Adipose tissue (tissue), 3 donors: ENCODE data around the gene RASD1. TPM values are rescaled to one million over a fixed set of nuclear protein-coding genes. Genes with fewer than 3 reads are reported as not detected.

Source experiments
- H3K27ac ChIP-seq: one replicate; pipeline ENCODE4 v1.5.1; 2013; ENCODE audit warnings: low read depth, low read length
- WGBS, 3 donors: extraction: QIAGEN DNeasy Blood & Tissue Kit; methylation state at CpG; one replicate each; pipeline ENCODE4 v1.1.7; 2013; 5-methylcytosine and 5-hydroxymethylcytosine counted together
- polyA plus RNA-seq, 3 donors: library from polyadenylated mRNA; stranded (reverse); fragments of 200-250 nt; gene quantifications; one replicate each; pipeline ENCODE4 v1.2.3, GENCODE V29; 2013
- donor health status: healthy with polysubstance abuse.
- donor health status: Bipolar disorder and iron deficiency.
- donor health status: healthy.

RASD1 gene, protein sequence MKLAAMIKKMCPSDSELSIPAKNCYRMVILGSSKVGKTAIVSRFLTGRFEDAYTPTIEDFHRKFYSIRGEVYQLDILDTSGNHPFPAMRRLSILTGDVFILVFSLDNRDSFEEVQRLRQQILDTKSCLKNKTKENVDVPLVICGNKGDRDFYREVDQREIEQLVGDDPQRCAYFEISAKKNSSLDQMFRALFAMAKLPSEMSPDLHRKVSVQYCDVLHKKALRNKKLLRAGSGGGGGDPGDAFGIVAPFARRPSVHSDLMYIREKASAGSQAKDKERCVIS
- 100 to 1,000 TPM in 2 of 3 donors, 10 to 100 TPM in 1; 36.7 to 608 (median 240) TPM for polyA plus RNA-seq

DNA sequence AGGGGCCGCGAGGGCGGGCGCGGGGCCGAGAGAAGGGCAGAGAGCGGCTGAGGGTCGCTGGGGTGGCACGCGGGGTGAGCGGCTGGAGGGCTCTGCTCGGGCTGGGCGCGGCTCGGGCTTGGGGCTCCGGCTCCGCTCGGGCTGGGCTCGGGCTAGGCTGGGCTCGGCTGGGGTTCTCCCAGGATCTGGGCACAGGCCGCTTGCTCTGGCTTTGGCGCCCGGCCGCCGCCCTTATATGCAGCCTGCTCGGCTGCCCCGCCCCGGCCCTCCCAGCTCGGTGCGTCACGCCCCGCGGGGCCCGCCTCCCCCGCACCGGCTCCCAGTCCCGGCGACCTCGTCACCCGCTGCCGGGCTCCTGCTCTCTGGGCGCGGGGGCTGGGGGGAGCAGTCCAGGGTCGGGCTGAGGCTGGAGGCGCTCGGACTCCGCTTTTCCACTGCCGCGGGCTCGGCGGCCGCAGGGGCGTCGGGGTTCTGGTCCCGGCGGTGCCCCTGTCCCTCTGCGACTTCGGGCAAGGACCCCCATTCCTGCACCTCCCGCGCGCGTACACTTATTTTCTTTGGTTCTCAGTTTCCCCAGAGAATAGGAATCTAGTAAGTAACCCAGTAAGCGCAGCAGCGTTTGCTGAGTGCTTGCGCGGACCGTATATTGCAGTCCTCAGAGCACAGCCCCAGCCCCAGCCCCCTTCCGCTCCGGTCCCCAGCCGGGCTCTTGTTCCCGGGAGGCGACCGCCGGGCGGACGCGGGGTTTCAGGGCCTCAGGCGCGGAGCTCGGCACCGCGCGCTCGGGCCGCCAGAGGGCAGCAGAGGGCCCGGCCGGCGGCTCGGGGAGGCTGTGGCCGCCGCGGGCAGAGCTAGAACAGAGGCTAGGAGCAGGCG is at the start of gene RASD1:
RASD1 (minus strand) TSS at position 207 of the 876 bp plus-strand sequence. CDS start 214 bp downstream, outside the sequence.
- WGBS, 3 donors = 0 to 1% (median 1%) methylated on average over 70 to 93 of the region's 93 CpGs
- no peak within 1 kb of the TSS for H3K27ac ChIP-seq

DNA sequence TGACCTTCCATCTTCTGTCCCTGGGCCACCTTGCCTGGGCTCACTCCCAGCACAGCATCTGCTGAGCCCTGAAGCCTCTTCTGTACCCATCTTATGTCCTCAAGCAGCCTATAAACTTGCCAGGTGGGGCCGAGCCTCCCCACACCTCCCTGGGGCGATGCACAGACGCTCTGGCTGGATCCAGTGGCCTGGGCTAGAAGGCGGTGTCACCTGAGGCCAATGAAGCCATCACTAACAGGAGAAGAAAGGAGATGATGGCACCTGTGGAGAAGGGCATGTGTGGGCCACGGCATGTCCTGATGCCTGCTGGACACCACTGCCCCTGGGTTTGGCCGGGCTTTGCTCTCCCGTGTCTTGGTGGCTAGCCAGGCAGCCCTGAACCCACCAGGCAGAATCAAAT is 49.8 kb upstream of the RASD1 start:
- WGBS, 3 donors = 93 to 94% (median 93%) methylated on average over 7 of the region's 7 CpGs
- H3K27ac ChIP-seq = no peak overlapping the region

DNA sequence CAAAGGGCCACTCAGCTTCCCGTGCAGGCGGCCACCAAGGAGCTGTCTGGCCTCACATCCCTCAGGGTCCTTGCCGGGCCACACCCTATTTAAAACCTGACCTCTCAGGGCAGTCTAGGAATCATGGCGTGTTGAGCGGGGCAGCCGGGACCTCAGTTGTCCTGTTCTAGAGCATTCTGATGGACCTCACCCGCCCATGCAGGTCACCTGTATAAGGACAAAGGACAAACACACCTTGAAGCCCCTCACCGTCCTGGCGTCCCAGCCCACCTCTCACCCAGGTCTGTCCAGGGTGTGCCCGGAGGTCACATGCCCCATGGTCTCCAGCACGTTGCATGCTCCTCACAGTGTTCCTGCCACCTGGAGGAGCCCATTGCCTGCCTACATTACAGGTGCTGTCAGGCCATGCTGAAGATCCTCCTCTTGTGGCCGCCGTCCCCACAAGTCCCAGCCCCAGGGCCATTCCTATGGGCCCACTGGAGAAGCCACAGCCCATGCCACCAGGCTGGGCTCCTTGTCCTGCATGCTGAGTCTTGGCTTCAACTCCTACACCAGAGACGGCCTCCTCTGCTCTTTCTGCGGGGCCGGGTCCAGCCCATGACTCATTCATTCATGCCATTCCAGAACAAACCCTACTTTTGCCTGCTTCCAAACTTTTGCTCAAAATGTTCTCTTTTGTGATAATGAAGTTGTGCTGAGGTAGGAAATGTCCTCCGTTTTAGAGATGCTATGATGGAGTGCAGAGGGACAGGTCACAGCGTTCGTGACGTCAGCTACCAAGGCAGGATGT is 49.0 kb upstream of the RASD1 start:
- no peak overlapping the region for H3K27ac ChIP-seq
- 83 to 90% (median 85%) methylated on average over 20 of the region's 20 CpGs for WGBS, 3 donors

- 84 to 96% (median 93%) methylated on average over 22 of the region's 22 CpGs for WGBS, 3 donors
- H3K27ac ChIP-seq = no peak overlapping the region
Measured at GRCh38 chr17:17542906-17543635, 46.9 kb upstream of the RASD1 start.

- no peak overlapping the region for H3K27ac ChIP-seq
- WGBS, 3 donors = 72 to 76% (median 74%) methylated on average over 5 of the region's 5 CpGs
Measured at GRCh38 chr17:17541640-17542001, 45.4 kb upstream of the RASD1 start.

- WGBS, 3 donors = 83 to 89% (median 84%) methylated on average over 22 to 23 of the region's 23 CpGs
- no peak overlapping the region for H3K27ac ChIP-seq
Measured at GRCh38 chr17:17540935-17541639, 44.9 kb upstream of the RASD1 start.

- WGBS, 3 donors = 80 to 82% (median 82%) methylated on average over 15 of the region's 15 CpGs
- H3K27ac ChIP-seq = no peak overlapping the region
Measured at GRCh38 chr17:17540278-17540906, 44.2 kb upstream of the RASD1 start.

- H3K27ac ChIP-seq = no peak overlapping the region
- WGBS, 3 donors = 62 to 83% (median 81%) methylated on average over 10 of the region's 10 CpGs
Measured at GRCh38 chr17:17539591-17539990, 43.4 kb upstream of the RASD1 start.

- WGBS, 3 donors = 28 to 88% (median 84%) methylated on average over 10 of the region's 10 CpGs
Measured at GRCh38 chr17:17538417-17539391, 42.5 kb upstream of the RASD1 start.

GRCh38 chr17:17537311-17538099 is 41.3 kb upstream of the RASD1 start:
- WGBS, 3 donors = 70 to 93% (median 90%) methylated on average over 15 of the region's 15 CpGs
- no peak overlapping the region for H3K27ac ChIP-seq

More at GRCh38 chr17:17538417-17539391, 42.5 kb upstream of the RASD1 start:
- H3K27ac ChIP-seq = no peak overlapping the region

GRCh38 chr17:17536702-17537101 is 40.5 kb upstream of the RASD1 start:
- no peak overlapping the region for H3K27ac ChIP-seq
- 94 to 96% (median 95%) methylated on average over 15 of the region's 15 CpGs for WGBS, 3 donors

GRCh38 chr17:17535957-17536356 is 39.8 kb upstream of the RASD1 start:
- H3K27ac ChIP-seq = no peak overlapping the region
- WGBS, 3 donors = 31 to 85% (median 76%) methylated on average over 7 of the region's 7 CpGs

DNA sequence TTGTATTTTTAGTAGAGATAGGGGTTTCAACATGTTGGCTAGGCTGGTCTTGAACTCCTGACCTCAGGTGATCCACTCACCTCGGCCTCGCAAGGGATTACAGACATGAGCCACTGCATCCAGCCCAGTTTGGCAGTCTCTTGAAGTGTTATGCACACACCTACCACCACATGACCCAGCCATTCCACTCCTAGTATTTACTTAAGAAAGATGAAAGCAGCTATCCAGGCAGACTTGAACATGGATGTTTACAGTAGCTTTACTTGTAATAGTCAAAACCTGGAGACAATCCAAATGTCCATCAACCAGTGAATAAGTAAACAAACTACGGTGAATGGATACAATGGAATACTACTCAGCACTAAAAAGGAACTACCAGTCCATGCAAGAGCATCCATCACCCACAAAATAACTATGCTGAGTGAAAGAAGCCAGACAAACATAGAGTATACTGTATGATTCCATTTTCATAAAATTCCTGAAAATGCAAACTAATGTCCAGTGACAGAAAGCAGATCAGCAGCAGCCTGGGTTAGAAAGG is 37.8 kb upstream of the RASD1 start:
- WGBS, 3 donors = 31 to 97% (median 71%) methylated on average over 3 of the region's 3 CpGs
- H3K27ac ChIP-seq = no peak overlapping the region

- H3K27ac ChIP-seq = no peak overlapping the region
- 86 to 92% (median 90%) methylated on average over 1 of the region's 1 CpG for WGBS, 3 donors
Measured at GRCh38 chr17:17532991-17533390, 36.8 kb upstream of the RASD1 start.

DNA sequence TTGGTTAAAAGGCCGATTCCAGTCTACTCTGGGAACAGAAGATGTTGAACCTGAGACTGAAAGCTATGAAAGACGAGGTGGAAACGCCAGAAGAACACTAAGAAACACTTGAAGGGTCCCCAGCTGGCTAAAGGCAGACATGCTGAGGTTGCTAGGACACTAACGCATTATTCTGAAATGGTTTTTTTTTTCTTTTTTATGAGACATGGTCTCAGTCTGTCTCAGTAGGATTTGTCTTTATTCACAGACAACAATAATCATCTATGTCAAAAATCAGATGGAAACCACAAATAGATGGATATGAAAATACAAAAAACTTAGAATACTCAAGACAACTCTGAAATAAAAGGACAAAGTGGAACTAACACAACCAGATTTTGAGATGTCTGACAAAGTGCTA is 35.0 kb upstream of the RASD1 start:
- WGBS, 3 donors = 90 to 97% (median 91%) methylated on average over 4 of the region's 4 CpGs

More for the DNA sequence above, 35.0 kb upstream of the RASD1 start:
- H3K27ac ChIP-seq = no peak overlapping the region
